Activated CD8-positive, alpha-beta memory T cell treated with anti-CD3 and anti-CD28 coated beads for 48 hours (primary cell): ENCODE measurements around the gene PLXNA2.

Experiments used
- DNase-seq, 3 experiments: peaks; one replicate each; pipeline ENCODE4 v3.0.0-alpha.2; 2020; ENCODE audit warnings: low read depth in 2 of 3, low spot score in 2 of 3

Gene PLXNA2

GRCh38 chr1:208121813-208122364 lies 122.3 kb downstream of the PLXNA2 start:
- DNase-seq: no peak

GRCh38 chr1:208120431-208120790 lies 123.8 kb downstream of the PLXNA2 start:
- DNase-seq: no peak

- no peak for DNase-seq
Observed at GRCh38 chr1:208118841-208119606, 125.2 kb downstream of the PLXNA2 start.

GRCh38 chr1:208118306-208118705 lies 125.9 kb downstream of the PLXNA2 start:
- no peak for DNase-seq

GRCh38 chr1:208117826-208118225 lies 126.4 kb downstream of the PLXNA2 start:
- DNase-seq: no peak

GRCh38 chr1:208117409-208117808 lies 126.8 kb downstream of the PLXNA2 start:
- DNase-seq: no peak

- DNase-seq: no peak
Observed at GRCh38 chr1:208115924-208116640, 128.1 kb downstream of the PLXNA2 start.

GRCh38 chr1:208113011-208113410 lies 131.2 kb downstream of the PLXNA2 start:
- no peak for DNase-seq

GRCh38 chr1:208112401-208112800 lies 131.8 kb downstream of the PLXNA2 start:
- no peak for DNase-seq

GRCh38 chr1:208111646-208112190 lies 132.5 kb downstream of the PLXNA2 start:
- no peak for DNase-seq

- no peak for DNase-seq
Observed at GRCh38 chr1:208110296-208110695, 133.9 kb downstream of the PLXNA2 start.

GRCh38 chr1:208108646-208109330 lies 135.4 kb downstream of the PLXNA2 start:
- DNase-seq: no peak

GRCh38 chr1:208108213-208108608 lies 136.0 kb downstream of the PLXNA2 start:
- no peak for DNase-seq

- no peak for DNase-seq
Observed at GRCh38 chr1:208107425-208108212, 136.6 kb downstream of the PLXNA2 start.

- no peak for DNase-seq
Observed at GRCh38 chr1:208106218-208106617, 138.0 kb downstream of the PLXNA2 start.

GRCh38 chr1:208105756-208106155 lies 138.4 kb downstream of the PLXNA2 start:
- DNase-seq: no peak

- no peak for DNase-seq
Observed at GRCh38 chr1:208103597-208104513, 140.3 kb downstream of the PLXNA2 start.

- DNase-seq: no peak
Observed at GRCh38 chr1:208101661-208102431, 142.3 kb downstream of the PLXNA2 start.

- no peak for DNase-seq
Observed at GRCh38 chr1:208100906-208101305, 143.3 kb downstream of the PLXNA2 start.
